Epithelial cell of prostate (primary cell): ENCODE data around the gene CDK18.

ENCODE experiments used
- DNase-seq: peaks from one replicate; pipeline ENCODE4 v3.0.0-alpha.2; 2011; ENCODE audit warnings: low read depth, low spot score
- H3K27ac ChIP-seq: fragments of 450-650 bp; 2 replicates; pipeline ENCODE4 v1.5.1; 2017; ENCODE audit warnings: mild to moderate bottlenecking

CDK18 gene

GRCh38 chr1:205520709-205521108, 16.2 kb downstream of the CDK18 start:
- no peak for DNase-seq
- no peak overlapping the region for H3K27ac ChIP-seq

- no peak overlapping the region for H3K27ac ChIP-seq
- DNase-seq: no peak
Observed at GRCh38 chr1:205521686-205522085, 17.2 kb downstream of the CDK18 start.

DNA sequence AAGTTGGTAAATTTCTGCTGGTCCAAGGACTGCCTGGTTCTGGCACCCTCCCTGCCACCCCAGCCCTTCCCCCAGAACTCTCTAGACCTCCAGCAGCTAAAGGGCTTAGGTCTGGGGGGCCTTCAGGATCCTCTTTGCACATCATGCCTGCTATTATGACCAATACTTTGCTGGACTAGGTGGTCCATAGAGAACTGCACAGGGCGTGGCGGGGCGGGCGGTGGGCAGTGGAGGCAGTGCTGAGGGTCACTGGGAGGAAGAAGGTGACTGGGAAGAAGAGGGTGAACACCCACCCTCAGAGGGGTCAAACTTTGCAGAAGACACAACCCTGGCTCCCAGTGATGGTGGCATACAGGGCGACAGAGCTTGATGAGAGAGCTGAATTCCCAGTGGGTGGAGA, 18.2 kb downstream of the CDK18 start:
- no peak for DNase-seq
- H3K27ac ChIP-seq: no peak overlapping the region

DNA sequence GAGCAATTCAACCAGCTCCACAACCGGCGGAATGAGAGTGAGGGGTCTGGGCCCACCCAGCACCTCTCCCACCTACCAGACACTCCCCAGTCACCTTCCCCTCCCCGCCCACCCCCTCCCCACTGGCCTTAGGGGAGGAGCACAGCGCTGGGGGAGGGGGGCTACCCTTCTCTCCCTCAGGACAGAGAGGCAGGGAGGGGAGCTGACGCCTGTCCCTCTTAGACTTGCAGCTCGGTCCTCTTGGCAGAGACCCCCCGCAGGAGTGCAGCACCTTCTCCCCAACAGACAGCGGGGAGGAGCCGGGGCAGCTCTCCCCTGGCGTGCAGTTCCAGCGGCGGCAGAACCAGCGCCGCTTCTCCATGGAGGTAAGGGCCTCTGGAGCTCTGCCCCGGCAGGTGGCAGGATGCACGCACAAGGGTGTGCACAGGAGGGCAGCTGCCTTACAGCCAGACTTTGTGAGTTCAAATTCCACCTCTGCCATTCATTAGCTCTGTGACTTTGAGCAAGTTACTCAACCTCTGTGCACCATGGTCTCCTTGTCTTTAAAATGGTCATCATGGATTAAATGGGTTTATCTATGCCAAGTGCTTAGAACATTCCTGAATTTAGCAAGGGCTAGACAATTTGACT, 18.9 kb downstream of the CDK18 start:
- no peak overlapping the region for H3K27ac ChIP-seq
- no peak for DNase-seq

DNA sequence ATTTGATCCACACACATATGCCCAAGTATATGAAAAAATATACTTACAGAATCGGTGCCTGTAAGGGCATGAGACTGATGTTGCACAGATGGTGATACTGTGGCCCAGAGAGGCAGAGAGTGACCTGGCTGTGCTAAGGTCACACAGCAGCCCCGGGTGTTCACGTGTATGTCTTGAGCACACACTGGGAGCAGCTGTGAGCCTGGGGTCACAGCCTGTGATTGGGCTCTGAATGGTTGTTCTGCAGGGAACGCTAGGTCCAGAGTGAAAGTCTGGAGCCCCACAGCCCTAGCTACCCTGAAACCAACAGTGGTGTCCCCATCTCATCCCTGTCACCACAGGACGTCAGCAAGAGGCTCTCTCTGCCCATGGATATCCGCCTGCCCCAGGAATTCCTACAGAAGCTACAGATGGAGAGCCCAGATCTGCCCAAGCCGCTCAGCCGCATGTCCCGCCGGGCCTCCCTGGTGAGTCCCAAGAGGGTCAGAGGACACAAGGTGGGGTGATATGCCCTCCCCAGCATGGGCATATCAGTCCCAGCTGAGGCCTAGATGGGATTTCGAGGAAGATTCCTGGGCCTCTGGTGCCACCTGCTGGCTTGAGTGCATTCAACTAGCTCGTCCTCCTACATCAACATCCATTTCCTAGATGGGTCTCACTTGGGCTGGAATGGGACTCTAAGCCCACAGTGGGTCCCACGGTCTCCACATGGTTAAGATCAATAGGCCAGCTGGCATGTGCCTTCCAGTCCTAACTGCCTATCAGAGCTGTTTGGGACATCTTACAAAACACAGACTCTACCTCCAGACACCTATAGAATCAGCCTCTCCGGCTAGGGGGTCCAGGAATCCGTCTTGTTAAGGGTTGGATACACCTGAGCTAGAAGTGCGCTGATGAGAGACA, 19.7 kb downstream of the CDK18 start:
- H3K27ac ChIP-seq: no peak overlapping the region
- DNase-seq: no peak

DNA sequence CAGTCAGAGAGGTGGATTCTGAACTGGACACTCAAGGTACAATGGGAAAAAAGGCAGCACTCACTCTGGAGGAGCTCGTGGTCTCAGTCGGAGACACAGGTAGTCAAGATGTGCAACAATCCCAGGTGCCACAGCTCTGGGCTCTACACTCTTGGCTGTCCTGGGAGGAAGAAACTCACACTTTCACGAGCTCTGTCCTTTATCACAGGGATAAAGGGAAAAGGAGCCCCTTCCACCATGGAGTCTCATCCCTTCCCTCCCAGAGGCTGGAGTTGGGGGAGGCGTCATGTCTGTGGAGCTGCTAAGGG, 20.3 kb downstream of the CDK18 start:
- H3K27ac ChIP-seq: no peak overlapping the region
- no peak for DNase-seq

GRCh38 chr1:205525495-205526285, 21.2 kb downstream of the CDK18 start:
- no peak for DNase-seq
- no peak overlapping the region for H3K27ac ChIP-seq

GRCh38 chr1:205526431-205526830, 22.0 kb downstream of the CDK18 start:
- no peak for DNase-seq
- no peak overlapping the region for H3K27ac ChIP-seq

- DNase-seq: no peak
- H3K27ac ChIP-seq: no peak overlapping the region
Observed at GRCh38 chr1:205527931-205528330, 23.5 kb downstream of the CDK18 start.

DNA sequence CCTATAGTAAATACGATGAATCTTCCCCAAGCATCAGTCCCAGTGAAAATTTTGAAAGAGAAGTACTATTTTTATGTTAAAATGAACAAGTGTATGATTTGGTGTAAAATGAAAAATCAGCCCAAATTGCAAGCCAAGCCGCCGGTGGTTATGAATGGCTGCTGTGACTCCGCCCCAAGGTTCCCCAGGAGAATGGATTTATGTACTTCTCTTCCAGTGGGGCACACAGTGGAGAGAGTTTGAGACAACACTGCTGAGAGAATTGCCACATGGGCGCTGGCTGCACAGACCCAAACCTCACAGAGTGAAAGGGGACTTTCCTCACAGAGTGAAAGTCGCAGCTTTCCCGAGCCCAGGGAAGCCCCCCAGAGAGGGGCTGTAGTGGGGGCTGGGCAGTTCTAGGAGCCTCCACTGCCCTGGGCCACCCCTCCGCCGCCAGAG, 24.0 kb downstream of the CDK18 start:
- no peak overlapping the region for H3K27ac ChIP-seq
- DNase-seq: no peak

GRCh38 chr1:205528887-205529825, 24.7 kb downstream of the CDK18 start:
- H3K27ac ChIP-seq: no peak overlapping the region
- no peak for DNase-seq

DNA sequence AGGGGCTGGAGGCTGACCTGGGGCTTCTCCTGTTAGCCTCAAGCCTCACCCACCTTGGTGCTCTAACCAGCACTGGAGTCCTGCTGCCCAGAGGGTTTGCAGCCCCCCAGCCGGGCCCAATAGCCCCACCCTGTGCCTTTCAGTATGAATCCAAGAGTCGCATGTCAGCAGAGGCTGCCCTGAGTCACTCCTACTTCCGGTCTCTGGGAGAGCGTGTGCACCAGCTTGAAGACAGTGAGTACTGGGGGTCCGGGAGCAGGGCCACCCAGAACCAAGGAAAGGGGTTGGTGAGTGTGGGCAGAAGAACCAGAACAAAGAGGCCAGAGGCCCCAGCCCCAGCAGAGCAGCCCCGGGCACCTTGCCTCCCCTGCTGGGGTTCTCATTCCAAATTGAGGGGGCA, 25.6 kb downstream of the CDK18 start:
- no peak for DNase-seq
- H3K27ac ChIP-seq: no peak overlapping the region

DNA sequence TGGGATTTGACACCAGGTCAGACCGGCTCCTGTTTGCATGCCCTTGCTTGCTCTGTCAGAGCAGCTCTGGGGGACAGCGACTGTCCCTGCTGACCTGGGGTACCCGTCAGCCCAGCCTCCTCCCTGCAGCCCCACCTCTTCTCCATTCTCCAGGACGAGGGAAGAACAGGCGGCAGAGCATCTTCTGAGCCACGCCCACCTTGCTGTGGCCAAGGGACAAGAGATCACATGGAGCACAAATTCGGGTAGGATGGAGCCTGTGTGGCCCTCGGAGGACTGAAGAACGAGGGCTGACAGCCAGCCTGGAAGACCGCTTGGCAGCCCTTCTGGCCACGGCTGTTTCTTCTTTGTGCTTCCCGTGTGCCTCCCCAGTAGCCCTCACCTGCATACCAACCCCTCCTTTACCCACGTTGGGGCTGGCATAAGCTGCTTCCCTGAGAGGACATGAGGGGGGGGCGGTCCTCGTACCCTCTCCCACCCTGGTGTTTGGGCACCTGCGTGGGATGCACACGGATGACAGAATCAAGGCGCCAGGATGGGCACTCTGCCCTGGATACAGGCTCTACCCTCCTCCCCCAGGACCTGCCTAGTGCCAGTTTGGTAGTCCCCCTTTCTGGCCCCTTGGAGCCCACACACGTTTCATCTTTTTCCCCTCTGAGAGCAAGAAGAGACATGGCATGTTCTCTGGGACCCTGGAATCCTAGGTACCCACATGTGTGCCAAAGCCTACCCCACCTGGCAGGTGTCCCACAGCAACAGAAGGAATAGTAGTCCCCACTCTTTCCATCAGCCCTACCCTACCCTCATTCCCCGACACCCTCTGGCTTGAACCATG, 26.9 kb downstream of the CDK18 start:
- no peak for DNase-seq
- no peak overlapping the region for H3K27ac ChIP-seq

DNA sequence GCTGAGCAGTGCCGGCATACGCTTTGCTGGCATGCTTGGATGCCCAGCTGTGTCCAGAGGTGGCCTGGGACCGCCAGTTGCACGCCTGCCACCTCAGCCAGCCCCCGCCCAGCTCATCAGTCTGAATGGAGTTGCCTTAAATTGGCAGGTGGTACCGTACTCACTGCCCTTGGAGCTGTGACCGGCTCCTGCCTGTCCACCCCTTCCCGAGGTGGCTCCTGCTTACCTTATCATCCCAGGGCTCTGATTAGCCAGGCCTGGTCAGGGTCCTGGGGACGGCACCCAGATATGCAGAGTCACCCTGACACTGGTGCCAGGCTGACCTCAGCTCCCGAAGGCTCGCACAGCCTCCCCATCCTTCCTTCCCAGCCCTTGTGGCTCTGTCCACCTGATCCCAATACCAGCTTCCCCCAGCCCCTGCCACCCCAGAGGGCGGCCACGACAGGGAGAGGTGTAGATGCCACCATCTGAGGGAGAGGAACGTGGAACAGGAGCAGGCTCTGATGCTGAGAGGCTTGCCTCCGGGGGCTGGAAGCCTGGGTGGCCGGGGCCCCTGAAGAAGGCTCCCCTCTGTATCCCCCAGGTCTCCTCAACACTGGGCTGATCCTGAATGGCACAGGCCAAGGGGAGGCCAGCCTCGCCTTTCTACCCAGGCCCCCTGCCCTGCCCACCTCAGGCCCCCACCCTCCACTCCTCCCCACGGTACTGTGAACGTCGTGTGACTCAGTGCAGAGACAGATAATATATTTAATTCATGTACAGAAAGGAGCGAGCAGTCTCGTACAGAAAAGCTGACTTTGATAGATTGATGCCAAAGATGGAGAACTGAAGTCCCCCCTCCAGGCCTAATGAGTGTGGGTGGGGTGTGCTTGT, 27.8 kb downstream of the CDK18 start:
- H3K27ac ChIP-seq: no peak overlapping the region
- DNase-seq: no peak

- H3K27ac ChIP-seq: no peak overlapping the region
- DNase-seq: no peak
Observed at GRCh38 chr1:205532996-205533735, 28.7 kb downstream of the CDK18 start.

DNA sequence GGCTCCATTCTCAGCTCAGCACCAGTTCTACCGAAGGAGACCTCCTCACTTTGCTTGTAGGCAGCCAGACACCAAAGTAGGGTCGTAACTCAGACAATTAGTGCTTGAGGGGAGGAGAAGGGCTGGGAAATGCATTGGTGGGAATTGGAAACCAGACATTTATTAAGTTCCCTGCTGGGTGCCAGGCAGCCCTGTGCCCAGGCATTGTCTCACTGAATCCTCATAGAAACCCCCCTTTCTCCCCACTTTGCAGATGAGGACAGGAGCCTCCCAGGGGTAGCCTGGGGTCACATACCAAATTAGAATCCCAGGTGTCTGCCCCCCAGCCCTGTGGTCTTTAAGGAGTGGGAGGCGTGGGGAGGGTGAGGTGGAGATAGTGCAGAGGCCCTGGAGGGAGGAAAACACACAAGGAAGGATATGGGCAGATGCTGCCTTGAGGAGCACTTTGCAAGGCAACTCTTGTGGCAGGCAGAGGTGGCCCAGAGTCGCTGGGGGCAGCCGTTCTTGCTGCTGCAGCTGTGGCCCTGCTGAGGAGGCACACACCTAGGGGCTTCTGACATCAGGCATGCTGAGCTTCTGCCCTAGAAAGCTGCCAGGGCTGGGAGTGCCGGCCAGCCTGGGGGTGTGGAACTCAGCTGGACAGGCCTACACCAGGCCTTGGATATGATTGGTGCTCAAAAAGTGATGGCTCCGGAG, 29.4 kb downstream of the CDK18 start:
- no peak overlapping the region for H3K27ac ChIP-seq
- no peak for DNase-seq

- no peak overlapping the region for H3K27ac ChIP-seq
- DNase-seq: no peak
Observed at GRCh38 chr1:205534444-205534985, 30.0 kb downstream of the CDK18 start.
